Neutrophil (primary cell): ENCODE measurements around the gene ZMYM4.
"Not testable (repeated sequence)": the region's sequence is repeated elsewhere in the genome, so short reads cannot be mapped to it uniquely, and the experiment has no call there.

ENCODE experiments used
- H3K27ac ChIP-seq: fragments of 200-600 bp; sonication (generic); 2 replicates; pipeline ENCODE4 v1.5.1; 2016; ENCODE audit warnings: mild to moderate bottlenecking, moderate library complexity
- H3K27me3 ChIP-seq: fragments of 200-600 bp; sonication (generic); 2 replicates; pipeline ENCODE4 v1.6.0; 2016; ENCODE audit warnings: mild to moderate bottlenecking
- H3K36me3 ChIP-seq: fragments of 200-600 bp; sonication (generic); 2 replicates; pipeline ENCODE4 v1.5.1; 2017
- H3K4me1 ChIP-seq, 2 experiments: fragments of 200-600 bp in 1 of 2; sonication (generic) in 1 of 2; 1 replicate in 1 of 2; 2 replicates in 1 of 2; pipeline versions ENCODE4 v1.5.1 to v1.6.1; 2013 to 2016; ENCODE audit warnings: low read depth in 1 of 2, low read length in 1 of 2, mild to moderate bottlenecking in 1 of 2, moderate library complexity in 1 of 2; ENCODE audit not compliant: control insufficient read depth in 1 of 2, insufficient read depth in 1 of 2
- H3K4me3 ChIP-seq, 2 experiments: fragments of 200-600 bp in 1 of 2; sonication (generic) in 1 of 2; 1 replicate in 1 of 2; 2 replicates in 1 of 2; pipeline ENCODE4 v1.5.1; 2013 to 2016; ENCODE audit warnings: low read depth in 1 of 2, low read length in 1 of 2, mild to moderate bottlenecking in 1 of 2, moderate library complexity in 1 of 2
- H3K9me3 ChIP-seq: fragments of 200-600 bp; sonication (generic); 2 replicates; pipeline ENCODE4 v1.5.1; 2016
- TF ChIP-seq, protein P1 (sequence below): fragments of 200-600 bp; sonication (generic); IDR thresholded peaks from 2 replicates; pipeline ENCODE4 v1.5.1; 2016; ENCODE audit warnings: antibody characterized with exemption

Gene ZMYM4

DNA sequence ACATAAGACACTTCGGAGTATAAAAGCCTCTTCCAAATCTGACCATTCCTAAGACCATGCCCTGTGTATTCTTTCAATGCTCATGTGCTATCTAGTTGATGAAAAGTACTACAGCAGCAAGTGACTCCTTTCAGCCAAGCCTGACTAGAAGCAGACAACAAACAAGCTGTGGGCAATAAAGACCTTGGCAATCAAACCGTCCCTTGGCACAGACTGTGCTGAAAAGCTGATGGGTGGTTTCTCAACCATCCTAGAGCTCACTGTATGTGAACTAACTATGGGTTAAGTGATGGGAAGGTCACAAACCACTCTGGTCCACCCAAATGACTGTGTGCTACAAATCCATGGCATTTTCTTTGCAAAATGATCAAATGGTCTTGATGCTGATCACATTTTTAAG lies 194.7 kb downstream of the ZMYM4 start:
- no peaks in the 10 kb centered on the region for H3K9me3 ChIP-seq
- no peak overlapping the region for H3K4me3 ChIP-seq
- H3K36me3 ChIP-seq = peaks cover 49% of the 10 kb centered on the region
- no peaks in the 10 kb centered on the region for H3K4me1 ChIP-seq
- TF ChIP-seq, protein P1, sequence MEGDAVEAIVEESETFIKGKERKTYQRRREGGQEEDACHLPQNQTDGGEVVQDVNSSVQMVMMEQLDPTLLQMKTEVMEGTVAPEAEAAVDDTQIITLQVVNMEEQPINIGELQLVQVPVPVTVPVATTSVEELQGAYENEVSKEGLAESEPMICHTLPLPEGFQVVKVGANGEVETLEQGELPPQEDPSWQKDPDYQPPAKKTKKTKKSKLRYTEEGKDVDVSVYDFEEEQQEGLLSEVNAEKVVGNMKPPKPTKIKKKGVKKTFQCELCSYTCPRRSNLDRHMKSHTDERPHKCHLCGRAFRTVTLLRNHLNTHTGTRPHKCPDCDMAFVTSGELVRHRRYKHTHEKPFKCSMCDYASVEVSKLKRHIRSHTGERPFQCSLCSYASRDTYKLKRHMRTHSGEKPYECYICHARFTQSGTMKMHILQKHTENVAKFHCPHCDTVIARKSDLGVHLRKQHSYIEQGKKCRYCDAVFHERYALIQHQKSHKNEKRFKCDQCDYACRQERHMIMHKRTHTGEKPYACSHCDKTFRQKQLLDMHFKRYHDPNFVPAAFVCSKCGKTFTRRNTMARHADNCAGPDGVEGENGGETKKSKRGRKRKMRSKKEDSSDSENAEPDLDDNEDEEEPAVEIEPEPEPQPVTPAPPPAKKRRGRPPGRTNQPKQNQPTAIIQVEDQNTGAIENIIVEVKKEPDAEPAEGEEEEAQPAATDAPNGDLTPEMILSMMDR = no peak
- no peak overlapping the region for H3K27ac ChIP-seq
- H3K27me3 ChIP-seq = no peaks in the 10 kb centered on the region

DNA sequence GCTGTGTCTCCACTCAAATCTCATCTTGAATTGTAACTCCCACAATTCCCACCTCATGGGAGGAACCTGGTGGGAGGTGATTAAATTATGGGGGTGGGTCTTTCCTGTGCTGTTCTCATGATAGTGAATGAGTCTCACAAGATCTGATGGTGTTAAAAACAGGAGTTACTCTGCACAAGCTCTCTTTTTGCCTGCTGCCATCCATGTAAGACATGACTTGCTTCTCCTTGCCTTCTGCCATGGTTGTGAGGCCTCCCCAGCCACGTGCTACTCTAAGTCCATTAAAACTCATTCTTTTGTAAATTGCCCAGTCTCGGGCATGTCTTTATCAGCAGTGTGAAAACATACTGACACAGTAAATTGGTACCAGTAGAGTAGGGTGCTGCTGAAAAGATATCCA lies 195.2 kb downstream of the ZMYM4 start:
- H3K4me1 ChIP-seq, H3K9me3 ChIP-seq, H3K27me3 ChIP-seq, H3K27ac ChIP-seq, H3K4me3 ChIP-seq: not testable (repeated sequence)
- peaks cover 54% of the 10 kb centered on the region for H3K36me3 ChIP-seq

DNA sequence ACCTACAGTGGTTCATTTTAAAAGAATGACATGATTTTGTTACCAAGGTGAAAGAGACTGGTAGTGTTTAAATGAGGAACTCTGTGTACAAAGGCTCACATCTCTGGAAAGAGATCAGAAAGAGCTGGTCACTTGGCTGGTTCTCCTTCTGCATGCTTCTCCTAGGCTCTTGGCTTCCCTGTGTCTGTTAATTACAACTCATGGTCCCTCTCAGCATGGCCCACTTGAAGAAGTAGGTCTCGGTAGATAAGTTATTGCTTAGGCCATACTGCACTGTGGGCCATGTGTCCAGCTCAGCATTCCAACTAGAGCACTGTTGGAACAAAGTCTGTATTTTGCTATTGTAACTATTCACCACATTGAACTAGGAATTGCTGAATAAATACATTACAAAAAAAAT lies 197.6 kb downstream of the ZMYM4 start:
- H3K27ac ChIP-seq = no peak overlapping the region

DNA sequence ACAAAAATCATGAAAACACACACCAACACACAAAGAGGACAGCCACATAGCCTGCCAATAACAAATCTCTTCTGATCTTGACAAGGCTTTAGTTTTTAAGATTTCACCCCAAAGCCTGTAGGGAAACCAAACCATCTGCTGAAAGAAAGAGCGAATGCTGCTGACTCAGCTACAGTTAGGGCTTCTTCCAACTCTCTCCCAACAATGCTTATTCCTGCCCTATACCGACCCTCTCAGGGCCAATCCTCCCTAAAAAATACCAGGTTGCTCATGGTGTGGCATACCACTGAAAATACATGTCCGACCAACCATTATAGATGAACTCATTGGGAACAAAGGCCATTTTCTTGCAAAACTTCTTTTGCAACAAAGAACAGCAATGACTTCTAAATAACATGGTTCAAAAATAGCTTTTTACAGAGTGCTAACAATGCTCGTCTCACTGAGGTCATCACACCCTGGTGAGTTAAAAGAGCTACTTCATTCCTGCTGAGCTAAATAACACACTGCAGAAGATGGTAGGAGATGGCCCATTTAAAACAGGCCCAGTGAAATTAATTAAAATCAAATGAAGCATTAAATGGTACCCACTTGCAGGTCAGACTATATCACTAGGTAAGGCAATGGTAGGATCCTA lies 202.6 kb downstream of the ZMYM4 start:
- H3K36me3 ChIP-seq = peaks cover 63% of the 10 kb centered on the region

More for the DNA sequence above, 197.6 kb downstream of the ZMYM4 start:
- TF ChIP-seq, protein P1 = no peak
- Histone ChIP-seq H3K9me3 (no peaks in the 10 kb centered on the region), H3K27me3 (no peaks in the 10 kb centered on the region), H3K36me3 (peaks cover 71% of the 10 kb centered on the region), H3K4me1 (no peaks in the 10 kb centered on the region), H3K4me3 (no peak overlapping the region)

More for the DNA sequence above, 202.6 kb downstream of the ZMYM4 start:
- Histone ChIP-seq H3K27me3 (no peaks in the 10 kb centered on the region), H3K4me3 (no peak overlapping the region), H3K27ac (no peak overlapping the region), H3K9me3 (no peaks in the 10 kb centered on the region), H3K4me1 (no peaks in the 10 kb centered on the region)
- TF ChIP-seq, protein P1 = no peak
